NCI-H748 treated with DMSO at 0.1 percent for 48 hours (cell line): ENCODE data around the gene RMI1.
"Not testable (repeated sequence)": the region's sequence is repeated elsewhere in the genome, so short reads cannot be mapped to it uniquely, and the experiment has no call there.

Experiments
- DNase-seq: peaks from one replicate; lab custom pipeline; 2025; lab: John Stamatoyannopoulos, UW

The RMI1 gene

GRCh38 chr9:84007662-84008061 lies 27.1 kb downstream of the RMI1 start:
- DNase-seq = no peak

- no peak for DNase-seq
Observed at GRCh38 chr9:84024041-84024575, 43.5 kb downstream of the RMI1 start.

- no peak for DNase-seq
Observed at GRCh38 chr9:84027201-84027600, 46.6 kb downstream of the RMI1 start.

GRCh38 chr9:84031534-84031933 lies 50.9 kb downstream of the RMI1 start:
- no peak for DNase-seq

GRCh38 chr9:84041857-84042256 lies 61.3 kb downstream of the RMI1 start:
- DNase-seq = not testable (repeated sequence)

- DNase-seq = no peak
Observed at GRCh38 chr9:84045481-84046097, 65.0 kb downstream of the RMI1 start.
